ENCODE measurements around the gene EID3. TPM values are rescaled to one million over a fixed set of nuclear protein-coding genes. Genes with fewer than 3 reads are reported as not detected.

Gene EID3
- total RNA-seq, 1 experiment from 2014 or later, result 3.2 TPM

GRCh38 chr12:104297477-104298113, 5.9 kb upstream of the EID3 start:
- no peaks in the 10 kb centered on the region for H3K27me3 Mint-ChIP-seq (ENCODE audit: low read depth)
- ATAC-seq, result no peak
- CTCF ChIA-PET, result interaction anchor here (1.1 kb wide), 1 partner anchor 9 kb away, joined by 7 read pairs; no protein-coding TSS in a partner anchor

GRCh38 chr12:104299842-104300481, 3.6 kb upstream of the EID3 start:
- DNase-seq (ENCODE audit: low spot score), result no peak
- Mint-ChIP-seq H3K36me3 (peaks cover 32% of the 10 kb centered on the region), H3K27me3 (ENCODE audit: low read depth) (no peaks in the 10 kb centered on the region; the same call in 1 of the 2 replicates), H3K9me3 (no peaks in the 10 kb centered on the region), H3K27ac (0 out of 2 replicates have a peak overlapping the region, but pooled peaks have one; percentile 69), H3K4me1 (peaks cover 47% of the 10 kb centered on the region), H3K4me3 (no peak overlapping the region)
- no peak for ATAC-seq
- TF ChIP-seq ZNF671 (CRISPR knock-in tag; IDR thresholded peaks at IDR 0.05) (no peak), ELF4 (CRISPR knock-in tag; IDR thresholded peaks at IDR 0.05; ENCODE audit: low read depth) (no peak), ZNF281 (CRISPR knock-in tag; IDR thresholded peaks at IDR 0.05) (no peak), ZBTB43 (CRISPR knock-in tag; IDR thresholded peaks at IDR 0.05) (no peak), GABPB1 (CRISPR knock-in tag; IDR thresholded peaks at IDR 0.05) (no peak), GTF2I (CRISPR knock-in tag; conservative IDR thresholded peaks at IDR 0.05) (no peak), CREM (CRISPR knock-in tag; IDR thresholded peaks at IDR 0.05) (no peak), USF1 (CRISPR knock-in tag; IDR thresholded peaks at IDR 0.05) (no peak), RORB (CRISPR knock-in tag; IDR thresholded peaks at IDR 0.05) (no peak), TP53 (CRISPR knock-in tag; IDR thresholded peaks at IDR 0.05) (no peak), IRF1 (CRISPR knock-in tag; IDR thresholded peaks at IDR 0.05) (no peak), NR2C2 (CRISPR knock-in tag; IDR thresholded peaks at IDR 0.05) (no peak)
- POLR2A ChIA-PET, result interaction anchor here (0.5 to 1.0 kb wide), 4 partner anchors 12 to 900 kb away, joined by 3 to 11 read pairs (median 3); no protein-coding TSS in a partner anchor
- CTCF ChIA-PET, result interaction anchor here (0.7 kb wide), 1 partner anchor 186 kb away, joined by 3 read pairs; no protein-coding TSS in a partner anchor

More at GRCh38 chr12:104297477-104298113, 5.9 kb upstream of the EID3 start:
- H3K4me3 Mint-ChIP-seq, result no peak overlapping the region
- TF ChIP-seq MXD4 (CRISPR knock-in tag; IDR thresholded peaks at IDR 0.05; ENCODE audit: borderline replicate concordance), result no peak
- no peak for TF ChIP-seq SMAD4 (CRISPR knock-in tag; IDR thresholded peaks at IDR 0.05)
- no peak for TF ChIP-seq KAT7 (CRISPR knock-in tag; IDR thresholded peaks at IDR 0.05; ENCODE audit: borderline replicate concordance)
- no peak for TF ChIP-seq CTCF (IDR thresholded peaks at IDR 0.05)
- no peak for TF ChIP-seq CREM (CRISPR knock-in tag; IDR thresholded peaks at IDR 0.05)
- no peaks in the 10 kb centered on the region for H3K9me3 Mint-ChIP-seq
- POLR2A ChIA-PET, result no interaction called here
- H3K4me1 Mint-ChIP-seq, result peaks cover 45% of the 10 kb centered on the region
- no peak for DNase-seq (ENCODE audit: low spot score)
- no peak overlapping the region for H3K27ac Mint-ChIP-seq
- H3K36me3 Mint-ChIP-seq, result peaks cover 38% of the 10 kb centered on the region

Data from WTC11 (cell line).